ENCODE data around the gene PTGES2. TPM values are rescaled to one million over a fixed set of nuclear protein-coding genes. Genes with fewer than 3 reads are reported as not detected.

Gene PTGES2
- 130 and 141 TPM in 2 replicates for polyA plus RNA-seq (2012; rRNA removed)
- polyA plus RNA-seq (2012; cell fraction: cytosol; rRNA removed): 56.6 and 84.9 TPM in 2 replicates
- polyA plus RNA-seq (2012; cell fraction: nucleus; rRNA removed): 165 and 193 TPM in 2 replicates

DNA sequence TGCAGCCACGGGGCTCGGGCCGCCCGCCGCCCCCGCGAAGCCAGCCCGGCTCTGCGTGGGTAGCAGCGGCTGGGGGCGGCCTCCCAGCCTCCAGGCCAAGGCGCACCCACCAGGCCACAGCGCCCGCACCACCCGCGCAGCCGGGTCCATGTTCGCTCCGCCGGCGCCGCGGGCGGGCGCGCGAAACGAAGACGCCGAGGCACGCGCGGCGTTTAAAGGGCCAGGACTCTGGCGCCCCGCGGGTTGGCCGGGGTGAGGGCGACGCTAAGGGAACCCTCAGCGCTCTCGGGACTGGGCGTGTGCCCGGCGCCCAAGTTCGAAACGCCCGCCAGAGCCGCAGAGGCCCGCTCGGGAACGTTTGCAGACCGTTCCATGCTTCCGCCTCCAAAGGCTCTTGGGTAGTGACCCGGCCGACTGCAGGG is at the start of gene PTGES2:
TSS of gene PTGES2 (minus strand) at position 162 of the 422 bp plus-strand sequence. CDS start at position 150, 12 bp downstream.
- Histone ChIP-seq H3K9me2 (no peaks in the 10 kb centered on the region), H3K9ac (peak within 1 kb of the TSS; percentile 89), H3K27ac (ENCODE audit: low read depth in 2 of 2, low read length in 1 of 2) (peak within 1 kb of the TSS; percentile 91 to 97), H3K9me3 (no peaks in the 10 kb centered on the region), H3K36me3 (replicated peaks in 1 of 2; ENCODE audit: control insufficient read depth in 1 of 2, insufficient read depth in 2 of 2, low read length in 1 of 2) (peaks cover 0 to 13% of the 10 kb centered on the region in 2 experiments), H3K79me2 (ENCODE audit: insufficient read depth) (peaks cover 21% of the 10 kb centered on the region), H3K27me3 (ENCODE audit: insufficient read depth) (no peaks in the 10 kb centered on the region), H2AFZ (ENCODE audit: low read depth) (peak within 1 kb of the TSS; percentile 99), H3F3A (replicated peaks; ENCODE audit: insufficient read depth) (no peaks in the 10 kb centered on the region), H3K4me1 (ENCODE audit: control insufficient read depth in 1 of 2, insufficient read depth in 2 of 2, low read depth in 1 of 2, low read length in 1 of 2) (peaks cover 0 to 27% of the 10 kb centered on the region in 2 experiments; a peak in 1 of 4 replicates), H3K4me2 (peak within 1 kb of the TSS; percentile 98), H3K4me3 (ENCODE audit: low read depth in 2 of 2, low read length in 1 of 2) (peak within 1 kb of the TSS; percentile 94 to 96), H4K20me1 (ENCODE audit: insufficient read depth) (peaks cover 14% of the 10 kb centered on the region; the same call in 1 of the 2 replicates)
- TF ChIP-seq USF2 (IDR thresholded peaks at IDR 0.05; ENCODE audit: borderline replicate concordance, low read depth, low read length) (no peak), MEF2A (IDR thresholded peaks at IDR 0.05; ENCODE audit: borderline replicate concordance, low read depth) (peak; percentile 45; the same call in 1 of the 2 replicates), POLR2AphosphoS5 (IDR thresholded peaks at IDR 0.05; ENCODE audit: low read depth, low read length) (no peak), NRF1 (IDR thresholded peaks at IDR 0.05; ENCODE audit: low read depth, low read length) (peak; percentile 43; the same call in 1 of the 2 replicates), MXI1 (IDR thresholded peaks at IDR 0.05; ENCODE audit: low read depth, low read length) (peak; percentile 77), SIN3A (IDR thresholded peaks at IDR 0.05; ENCODE audit: borderline replicate concordance, low read depth, low read length) (peak; percentile 52; the same call in 1 of the 2 replicates), ELF1 (IDR thresholded peaks at IDR 0.05) (peak; percentile 60; the same call in 1 of the 2 replicates)
- TF ChIP-seq, protein P1, sequence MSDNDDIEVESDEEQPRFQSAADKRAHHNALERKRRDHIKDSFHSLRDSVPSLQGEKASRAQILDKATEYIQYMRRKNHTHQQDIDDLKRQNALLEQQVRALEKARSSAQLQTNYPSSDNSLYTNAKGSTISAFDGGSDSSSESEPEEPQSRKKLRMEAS (IDR thresholded peaks at IDR 0.05; ENCODE audit: low read depth): peak; percentile 86
- CTCF ChIA-PET: interaction anchor here (0.8 to 6.3 kb wide), 2 partner anchors 11 to 184 kb away, joined by 3 to 82 read pairs; no protein-coding TSS in a partner anchor
- POLR2A ChIA-PET: no interaction called here
- WGBS (ENCODE audit: low lambda C conversion rate): no CpG with 5 or more reads among the region's 56 CpGs
- DNase-seq: peak; percentile 91

DNA sequence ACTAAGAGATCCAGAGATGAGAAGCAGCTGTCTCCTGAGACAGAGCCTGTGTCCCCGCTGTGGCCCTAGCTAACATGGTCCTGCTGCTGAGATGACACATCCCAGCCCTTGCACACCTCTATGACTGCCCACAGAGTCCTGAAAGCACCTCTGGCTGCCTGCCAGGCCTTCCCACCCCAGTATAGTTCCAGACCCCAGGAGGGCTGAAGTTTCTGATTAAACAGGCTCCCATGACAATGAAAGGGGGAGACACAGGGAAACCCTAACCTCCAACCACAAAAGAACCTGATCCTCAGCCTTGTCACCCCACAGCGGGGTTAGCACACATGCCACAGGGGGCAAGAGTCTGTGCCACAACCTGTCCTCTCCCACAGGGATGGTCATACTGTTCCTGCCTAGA is 48.2 kb upstream of the PTGES2 start:
- Histone ChIP-seq H3K27ac (ENCODE audit: low read depth in 2 of 2, low read length in 1 of 2) (peak overlapping the region in 1 of 2 experiments; percentile 31; a peak in 1 of 4 replicates), H3K4me1 (ENCODE audit: control insufficient read depth in 1 of 2, insufficient read depth in 2 of 2, low read depth in 1 of 2, low read length in 1 of 2) (peaks cover 3 to 5% of the 10 kb centered on the region in 2 experiments; a peak in 2 of 4 replicates), H3K36me3 (replicated peaks in 1 of 2; ENCODE audit: control insufficient read depth in 1 of 2, insufficient read depth in 2 of 2, low read length in 1 of 2) (peaks cover 40 to 48% of the 10 kb centered on the region in 2 experiments), H3K27me3 (ENCODE audit: insufficient read depth) (no peaks in the 10 kb centered on the region), H3K9me2 (no peaks in the 10 kb centered on the region), H4K20me1 (ENCODE audit: insufficient read depth) (no peaks in the 10 kb centered on the region), H3K9ac (no peak overlapping the region), H2AFZ (ENCODE audit: low read depth) (no peak overlapping the region), H3K4me2 (no peak overlapping the region), H3K4me3 (ENCODE audit: low read depth in 2 of 2, low read length in 1 of 2) (no peak overlapping the region), H3F3A (replicated peaks; ENCODE audit: insufficient read depth) (peaks cover 18% of the 10 kb centered on the region), H3K79me2 (ENCODE audit: insufficient read depth) (no peaks in the 10 kb centered on the region; the same call in 1 of the 2 replicates), H3K9me3 (no peaks in the 10 kb centered on the region)
- no peak for TF ChIP-seq FOXM1 (IDR thresholded peaks at IDR 0.05; ENCODE audit: low read depth)
- TF ChIP-seq, protein P2, sequence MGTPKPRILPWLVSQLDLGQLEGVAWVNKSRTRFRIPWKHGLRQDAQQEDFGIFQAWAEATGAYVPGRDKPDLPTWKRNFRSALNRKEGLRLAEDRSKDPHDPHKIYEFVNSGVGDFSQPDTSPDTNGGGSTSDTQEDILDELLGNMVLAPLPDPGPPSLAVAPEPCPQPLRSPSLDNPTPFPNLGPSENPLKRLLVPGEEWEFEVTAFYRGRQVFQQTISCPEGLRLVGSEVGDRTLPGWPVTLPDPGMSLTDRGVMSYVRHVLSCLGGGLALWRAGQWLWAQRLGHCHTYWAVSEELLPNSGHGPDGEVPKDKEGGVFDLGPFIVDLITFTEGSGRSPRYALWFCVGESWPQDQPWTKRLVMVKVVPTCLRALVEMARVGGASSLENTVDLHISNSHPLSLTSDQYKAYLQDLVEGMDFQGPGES (IDR thresholded peaks at IDR 0.05; ENCODE audit: low read depth, low read length): no peak
- TF ChIP-seq EZH2phosphoT487 (IDR thresholded peaks at IDR 0.05; ENCODE audit: borderline replicate concordance, low read depth): no peak
- TF ChIP-seq TEAD4 (IDR thresholded peaks at IDR 0.05; ENCODE audit: borderline replicate concordance, insufficient read depth): no peak
- no peak for TF ChIP-seq ZBTB33 (IDR thresholded peaks at IDR 0.05; ENCODE audit: borderline replicate concordance, low read depth)
- TF ChIP-seq CHD2 (IDR thresholded peaks at IDR 0.05; ENCODE audit: low read length, partially characterized antibody): no peak
- no peak for TF ChIP-seq ELF1 (IDR thresholded peaks at IDR 0.05)
- no peak for TF ChIP-seq MXI1 (IDR thresholded peaks at IDR 0.05; ENCODE audit: low read depth, low read length)
- TF ChIP-seq, protein P3, sequence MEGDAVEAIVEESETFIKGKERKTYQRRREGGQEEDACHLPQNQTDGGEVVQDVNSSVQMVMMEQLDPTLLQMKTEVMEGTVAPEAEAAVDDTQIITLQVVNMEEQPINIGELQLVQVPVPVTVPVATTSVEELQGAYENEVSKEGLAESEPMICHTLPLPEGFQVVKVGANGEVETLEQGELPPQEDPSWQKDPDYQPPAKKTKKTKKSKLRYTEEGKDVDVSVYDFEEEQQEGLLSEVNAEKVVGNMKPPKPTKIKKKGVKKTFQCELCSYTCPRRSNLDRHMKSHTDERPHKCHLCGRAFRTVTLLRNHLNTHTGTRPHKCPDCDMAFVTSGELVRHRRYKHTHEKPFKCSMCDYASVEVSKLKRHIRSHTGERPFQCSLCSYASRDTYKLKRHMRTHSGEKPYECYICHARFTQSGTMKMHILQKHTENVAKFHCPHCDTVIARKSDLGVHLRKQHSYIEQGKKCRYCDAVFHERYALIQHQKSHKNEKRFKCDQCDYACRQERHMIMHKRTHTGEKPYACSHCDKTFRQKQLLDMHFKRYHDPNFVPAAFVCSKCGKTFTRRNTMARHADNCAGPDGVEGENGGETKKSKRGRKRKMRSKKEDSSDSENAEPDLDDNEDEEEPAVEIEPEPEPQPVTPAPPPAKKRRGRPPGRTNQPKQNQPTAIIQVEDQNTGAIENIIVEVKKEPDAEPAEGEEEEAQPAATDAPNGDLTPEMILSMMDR (IDR thresholded peaks at IDR 0.05): no peak
- TF ChIP-seq RAD21 (IDR thresholded peaks at IDR 0.05; ENCODE audit: low read length): no peak
- no peak for TF ChIP-seq RFX5 (IDR thresholded peaks at IDR 0.05; ENCODE audit: low read length)
- no peak for TF ChIP-seq USF2 (IDR thresholded peaks at IDR 0.05; ENCODE audit: borderline replicate concordance, low read depth, low read length)
- TF ChIP-seq YY1 (IDR thresholded peaks at IDR 0.05; ENCODE audit: low read depth): no peak
- CTCF ChIA-PET: interaction anchor here (1.2 to 3.7 kb wide), 2 partner anchors 15 to 58 kb away, joined by 3 to 18 read pairs; partner anchors contain the start of gene CIZ1
- POLR2A ChIA-PET: no interaction called here
- DNase-seq: no peak
- 100% methylated on average over 1 of the region's 2 CpGs for WGBS (ENCODE audit: low lambda C conversion rate)
